ENCODE data around the gene SYTL2. TPM values are rescaled to one million over a fixed set of nuclear protein-coding genes. Genes with fewer than 3 reads are reported as not detected.

Gene SYTL2
- total RNA-seq, 1 experiment from 2014 or later, result 57.1 TPM

- ATAC-seq (peak; percentile 98), DNase-seq (peak; percentile 93)
- peaks cover 23% of the 10 kb centered on the region; the same call in 1 of the 2 replicates for H3K79me2 ChIP-seq (ENCODE audit: low read length)
- peaks cover 9% of the 10 kb centered on the region for H3F3A ChIP-seq (ENCODE audit: low read length, unreplicated experiment)
- H3K36me3 ChIP-seq (ENCODE audit: low read depth, low read length), result no peaks in the 10 kb centered on the region
- H3K4me1 ChIP-seq (ENCODE audit: insufficient read depth, low read length), result peaks cover 37% of the 10 kb centered on the region
- H3K4me2 ChIP-seq (ENCODE audit: low read length), result peak overlapping the region; percentile 68
- TF ChIP-seq EZH2 (IDR thresholded peaks at IDR 0.05; ENCODE audit: low read length, unreplicated experiment) (no peak), CTCF (conservative IDR thresholded peaks at IDR 0.05; ENCODE audit: low read depth, low read length) (no peak), EZH2phosphoT487 (IDR thresholded peaks at IDR 0.05; ENCODE audit: borderline replicate concordance, low read length) (no peak)
- ChIA-PET POLR2A (ENCODE audit: unreplicated experiment) (interaction anchor here (0.5 kb wide), 1 partner anchor 28 kb away, joined by 5 read pairs; no protein-coding TSS in a partner anchor), CTCF (no interaction called here)
- peak overlapping the region; percentile 67 for H3K9ac ChIP-seq (ENCODE audit: low read length)
- no peaks in the 10 kb centered on the region for H3K27me3 ChIP-seq (ENCODE audit: low read length)
- intact Hi-C loops (cut with micrococcal nuclease), result loop anchor here (5.0 kb wide), 1 partner anchor 46 kb away; no protein-coding TSS in a partner anchor
- no peaks in the 10 kb centered on the region for H4K20me1 ChIP-seq (ENCODE audit: low read length)
- no TSS peak for BruUV-seq (replicated peaks)
- H3K4me3 ChIP-seq (ENCODE audit: low read length), result peak overlapping the region; percentile 12; the same call in 1 of the 2 replicates
- peak overlapping the region; percentile 91 for H3K27ac ChIP-seq (ENCODE audit: low read length)
- H3K9me3 ChIP-seq (ENCODE audit: low read length), result no peaks in the 10 kb centered on the region
- H2AFZ ChIP-seq (ENCODE audit: low read length), result 0 out of 2 replicates have a peak overlapping the region, but pooled peaks have one; percentile 8
- H3K9me2 ChIP-seq (replicated peaks; ENCODE audit: low read length), result no peaks in the 10 kb centered on the region
These were observed 22.9 kb downstream of the SYTL2 start for GRCh38 chr11:85787809-85788760.

GRCh38 chr11:85787168-85787567 lies 23.8 kb downstream of the SYTL2 start:
- Histone ChIP-seq H3K9me3 (ENCODE audit: low read length) (no peaks in the 10 kb centered on the region), H3F3A (ENCODE audit: low read length, unreplicated experiment) (peaks cover 9% of the 10 kb centered on the region), H3K4me1 (ENCODE audit: insufficient read depth, low read length) (peaks cover 37% of the 10 kb centered on the region), H3K4me3 (ENCODE audit: low read length) (no peak overlapping the region), H3K79me2 (ENCODE audit: low read length) (peaks cover 23% of the 10 kb centered on the region; the same call in 1 of the 2 replicates), H4K20me1 (ENCODE audit: low read length) (no peaks in the 10 kb centered on the region), H3K27me3 (ENCODE audit: low read length) (no peaks in the 10 kb centered on the region), H3K36me3 (ENCODE audit: low read depth, low read length) (no peaks in the 10 kb centered on the region), H3K9me2 (replicated peaks; ENCODE audit: low read length) (no peaks in the 10 kb centered on the region), H3K9ac (ENCODE audit: low read length) (peak overlapping the region; percentile 67), H3K27ac (ENCODE audit: low read length) (peak overlapping the region; percentile 91), H2AFZ (ENCODE audit: low read length) (no peak overlapping the region), H3K4me2 (ENCODE audit: low read length) (peak overlapping the region; percentile 68)
- intact Hi-C loops (cut with micrococcal nuclease), result loop anchor here (5.0 kb wide), 1 partner anchor 45 kb away; no protein-coding TSS in a partner anchor
- no peak for ATAC-seq
- POLR2A ChIA-PET (ENCODE audit: unreplicated experiment), result no interaction called here
- no peak for TF ChIP-seq EZH2phosphoT487 (IDR thresholded peaks at IDR 0.05; ENCODE audit: borderline replicate concordance, low read length)
- TF ChIP-seq CTCF (conservative IDR thresholded peaks at IDR 0.05; ENCODE audit: low read depth, low read length), result no peak
- no peak for TF ChIP-seq EZH2 (IDR thresholded peaks at IDR 0.05; ENCODE audit: low read length, unreplicated experiment)
- CTCF ChIA-PET, result no interaction called here
- no TSS peak for BruUV-seq (replicated peaks)
- no peak for DNase-seq

Data from PC-3 (cell line).